ENCODE measurements around the gene RGS18. TPM values are rescaled to one million over a fixed set of nuclear protein-coding genes. Genes with fewer than 3 reads are reported as not detected.

Gene RGS18
- total and polyA plus RNA-seq, 10 donors, result 5.5 to 84.7 (median 39.2) TPM

GRCh38 chr1:192159014-192159413 lies 752 bp downstream of the RGS18 start:
- Histone ChIP-seq H3K27ac (peak overlapping the region in 7 of 8 donors; percentile 79 to 93 (median 85)), H3K4me1 (peaks cover 0 to 4% (median 0%) of the 10 kb centered on the region in 6 donors), H3K27me3 (replicated peaks in 1 of 7) (no peaks in the 10 kb centered on the region), H3K4me3 (peak overlapping the region in 4 of 8 donors; percentile 7 to 50 (median 13)), H3K36me3 (no peaks in the 10 kb centered on the region), H3K9me3 (no peaks in the 10 kb centered on the region)
- 33 to 47% (median 43%) methylated on average over 4 of the region's 4 CpGs for WGBS, 5 donors
- intact Hi-C loops (cut with DNase I; ENCODE audit: low total_unique reads), result no loop called here
- TF ChIP-seq POLR2A (IDR thresholded peaks at IDR 0.05) (no peak), POLR2AphosphoS5 (IDR thresholded peaks at IDR 0.05) (no peak)
- no peak for DNase-seq

- peaks cover 0 to 4% (median 1%) of the 10 kb centered on the region in 8 donors for H3K9me3 ChIP-seq
- no peaks in the 10 kb centered on the region for H3K27me3 ChIP-seq (replicated peaks in 1 of 7)
- no peaks in the 10 kb centered on the region for H3K36me3 ChIP-seq
- H3K4me1 ChIP-seq, result peaks cover 0 to 4% (median 0%) of the 10 kb centered on the region in 6 donors
- peak overlapping the region in 4 of 8 donors; percentile 12 to 50 (median 14) for H3K4me3 ChIP-seq
- WGBS, 5 donors, result 21 to 37% (median 27%) methylated on average over 2 of the region's 2 CpGs
- TF ChIP-seq POLR2AphosphoS5 (IDR thresholded peaks at IDR 0.05) (no peak), POLR2A (IDR thresholded peaks at IDR 0.05) (no peak), CTCF (IDR thresholded peaks at IDR 0.05 in 8 of 11, conservative IDR thresholded peaks at IDR 0.05 in 3 of 11) (no peak)
- DNase-seq, result no peak
- intact Hi-C loops (cut with DNase I; ENCODE audit: low total_unique reads), result no loop called here
- H3K27ac ChIP-seq, result peak overlapping the region in 7 of 8 donors; percentile 79 to 93 (median 85)
Observed at GRCh38 chr1:192159781-192160180, 1.5 kb downstream of the RGS18 start.

- TF ChIP-seq POLR2AphosphoS5 (IDR thresholded peaks at IDR 0.05) (no peak), CTCF (IDR thresholded peaks at IDR 0.05 in 8 of 11, conservative IDR thresholded peaks at IDR 0.05 in 3 of 11) (no peak), POLR2A (IDR thresholded peaks at IDR 0.05) (no peak)
- intact Hi-C loops (cut with DNase I; ENCODE audit: low total_unique reads), result no loop called here
- peaks cover 0 to 4% (median 0%) of the 10 kb centered on the region in 6 donors for H3K4me1 ChIP-seq
- WGBS, 5 donors, result 52 to 84% (median 69%) methylated on average over 1 of the region's 1 CpG
- H3K4me3 ChIP-seq, result peak overlapping the region in 4 of 8 donors; percentile 12 to 50 (median 14)
- peak overlapping the region in 7 of 8 donors; percentile 79 to 93 (median 85) for H3K27ac ChIP-seq
- no peak for DNase-seq
- no peaks in the 10 kb centered on the region for H3K36me3 ChIP-seq
- peaks cover 0 to 8% (median 5%) of the 10 kb centered on the region in 8 donors for H3K9me3 ChIP-seq
- no peaks in the 10 kb centered on the region for H3K27me3 ChIP-seq (replicated peaks in 1 of 7)
Observed at GRCh38 chr1:192160196-192160595, 1.9 kb downstream of the RGS18 start.

- intact Hi-C loops (cut with DNase I; ENCODE audit: low total_unique reads), result no loop called here
- no peak for TF ChIP-seq POLR2A (IDR thresholded peaks at IDR 0.05)
- TF ChIP-seq CTCF (IDR thresholded peaks at IDR 0.05 in 8 of 11, conservative IDR thresholded peaks at IDR 0.05 in 3 of 11), result no peak
- peak overlapping the region in 6 of 8 donors; percentile 10 to 93 (median 82) for H3K27ac ChIP-seq
- H3K4me1 ChIP-seq, result peaks cover 0 to 4% (median 2%) of the 10 kb centered on the region in 6 donors
- H3K36me3 ChIP-seq, result no peaks in the 10 kb centered on the region
- H3K9me3 ChIP-seq, result peaks cover 0 to 13% (median 10%) of the 10 kb centered on the region in 8 donors
- no peaks in the 10 kb centered on the region for H3K27me3 ChIP-seq (replicated peaks in 1 of 7)
- WGBS, 5 donors, result 49 to 93% (median 75%) methylated on average over 1 of the region's 1 CpG
- DNase-seq, result no peak
- H3K4me3 ChIP-seq, result peak overlapping the region in 2 of 8 donors; percentile 3 to 50
Observed at GRCh38 chr1:192161976-192162375, 3.7 kb downstream of the RGS18 start.

All from spleen (tissue), 11 donors.